Spleen (tissue), 11 donors: ENCODE measurements around the gene ZNF385D. TPM values are rescaled to one million over a fixed set of nuclear protein-coding genes. Genes with fewer than 3 reads are reported as not detected.

ENCODE experiments used
- DNase-seq: peaks from one replicate; pipeline ENCODE4 v3.0.0-alpha.2; 2020
- H3K27ac ChIP-seq, 8 donors: fragments of 200-600 bp; sonication (generic) in 7 of 8; 1 replicate in 4 of 8; 2 replicates in 4 of 8; pipeline versions ENCODE4 v1.5.0 to v1.8.0; 2016 to 2021; ENCODE audit warnings: inconsistent platforms in 4 of 8, mild to moderate bottlenecking in 4 of 8, moderate library complexity in 1 of 8
- H3K27me3 ChIP-seq, 7 donors: fragments of 200-600 bp; sonication (generic) in 6 of 7; replicated peaks in 1 of 7; 1 replicate in 4 of 7; 2 replicates in 3 of 7; pipeline versions ENCODE4 v1.5.0 to v1.8.0; 2016 to 2021; ENCODE audit warnings: inconsistent platforms in 3 of 7, mild to moderate bottlenecking in 1 of 7
- H3K36me3 ChIP-seq, 6 donors: fragments of 200-600 bp; sonication (generic) in 5 of 6; 1 replicate in 4 of 6; 2 replicates in 2 of 6; pipeline versions ENCODE4 v1.5.0 to v1.8.0; 2016 to 2021; ENCODE audit warnings: inconsistent platforms in 2 of 6
- H3K4me1 ChIP-seq, 6 donors: fragments of 200-600 bp; sonication (generic) in 5 of 6; 1 replicate in 3 of 6; 2 replicates in 3 of 6; pipeline versions ENCODE4 v1.5.0 to v1.8.0; 2016 to 2021; ENCODE audit warnings: inconsistent platforms in 3 of 6
- H3K4me3 ChIP-seq, 8 donors: fragments of 200-600 bp; sonication (generic) in 7 of 8; 1 replicate in 4 of 8; 2 replicates in 4 of 8; pipeline versions ENCODE4 v1.5.0 to v1.8.0; 2016 to 2021; ENCODE audit warnings: inconsistent platforms in 4 of 8, mild to moderate bottlenecking in 4 of 8, moderate library complexity in 2 of 8
- H3K9me3 ChIP-seq, 8 donors: fragments of 200-600 bp; sonication (generic) in 7 of 8; 1 replicate in 4 of 8; 2 replicates in 4 of 8; pipeline versions ENCODE4 v1.5.0 to v1.8.0; 2016 to 2021; ENCODE audit warnings: inconsistent platforms in 4 of 8
- POLR2A ChIP-seq, 3 donors: fragments of 450-650 bp; IDR thresholded peaks; one replicate each; pipeline ENCODE4 v1.5.1; 2017; ENCODE audit warnings: antibody characterized with exemption in 3 of 3, mild to moderate bottlenecking in 1 of 3
- POLR2AphosphoS5 ChIP-seq, 3 donors: sonication (generic); formaldehyde crosslinking; IDR thresholded peaks; one replicate each; pipeline ENCODE4 v1.5.1; 2017; ENCODE audit warnings: antibody characterized with exemption in 3 of 3
- WGBS, 5 donors: extraction: QIAGEN DNeasy Blood & Tissue Kit in 3 of 5; methylation state at CpG; one replicate each; pipeline versions ENCODE4 v1.1.5 to v1.1.7; 2013 to 2018; 5-methylcytosine and 5-hydroxymethylcytosine counted together
- intact Hi-C: fragments of 100-400 bp; cut with DNase I; formaldehyde crosslinking; loops from one replicate; pipeline ENCODE4 v1.15.0; 2023; ENCODE audit warnings: low total_unique reads
- polyA plus RNA-seq, 3 donors: library from polyadenylated mRNA; stranded (reverse); fragments of 200-250 nt; gene quantifications; one replicate each; pipeline ENCODE4 v1.2.1, GENCODE V29; 2013
- total RNA-seq, 7 donors: library from RNA; depleted of rRNA in 3 of 7; stranded (reverse); fragments of >200 nt in 3 of 7; fragmentation: NEBNext Ultra II Directional in 4 of 7; extraction: Animal tissue kit (Norgen Biotek cat#: 25700) in 4 of 7; gene quantifications; one replicate each; pipeline versions ENCODE4 v1.1.0 to v1.2.1, GENCODE V29; 2016 to 2021
- TF ChIP-seq, protein P1 (sequence below), 11 experiments: fragments of 200-600 bp in 7 of 11; fragments of 450-650 bp in 4 of 11; sonication (generic) in 4 of 11; IDR thresholded peaks in 8 of 11; conservative IDR thresholded peaks in 3 of 11; 1 replicate in 7 of 11; 2 replicates in 4 of 11; pipeline versions ENCODE4 v1.4.0 to v1.8.0; 2016 to 2021; ENCODE audit warnings: antibody characterized with exemption in 11 of 11, inconsistent platforms in 4 of 11, mild to moderate bottlenecking in 1 of 11
- donor health status: healthy with polysubstance abuse.
- donor health status: DM: no; HTN: no; CAD: no; lungs with moderate emphysema.
- donor health status: DM: no; HTN: no; CAD: no.
- donor health status: Bipolar disorder and iron deficiency.
- donor health status: healthy.
- donor health status: DM: no; HTN: no; CAD: no.
- donor health status: DM: yes; HTN: yes; CAD: no.

The ZNF385D gene
- total and polyA plus RNA-seq, 10 donors, result 0.05 to 3.2 (median 0.70) TPM

DNA sequence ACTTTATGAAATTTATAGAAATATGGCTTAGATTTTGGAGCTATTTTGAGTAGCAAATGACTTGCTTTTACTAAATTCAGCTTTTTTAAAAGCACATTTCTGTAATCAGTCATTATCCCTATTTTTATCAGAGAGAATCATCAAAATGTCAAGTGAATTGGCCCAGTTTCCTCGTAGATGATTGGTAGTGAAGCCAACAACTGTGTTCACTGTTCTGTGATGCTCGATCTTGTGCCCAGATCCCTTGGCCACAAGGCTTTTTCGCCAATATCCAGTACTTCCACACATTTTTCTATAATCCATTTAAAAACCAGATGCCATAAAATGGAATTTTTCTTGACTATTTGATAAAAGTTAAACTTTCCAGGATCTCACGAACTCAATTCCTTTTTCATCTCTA lies 336.5 kb downstream of the ZNF385D start:
- no peak overlapping the region for H3K4me3 ChIP-seq
- intact Hi-C loops, result no loop called here

DNA sequence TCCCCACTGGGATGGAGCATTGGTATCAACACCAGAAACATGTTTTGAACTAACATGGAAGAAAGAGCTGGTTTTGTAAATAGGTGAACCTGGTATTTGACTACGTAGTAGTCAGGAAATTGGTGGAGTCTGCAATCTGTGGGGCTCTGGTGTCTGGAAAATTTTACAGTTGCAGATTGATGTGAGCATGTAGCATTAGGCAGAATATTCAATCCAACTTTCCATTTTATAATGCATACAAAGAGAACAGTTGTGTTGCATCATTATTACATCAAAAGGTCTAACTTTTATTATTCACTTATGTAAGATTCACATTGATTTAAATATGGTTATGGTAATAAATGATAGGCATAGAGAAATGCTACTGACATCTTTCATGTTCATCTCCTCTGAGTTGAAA lies 340.0 kb downstream of the ZNF385D start:
- no peak for DNase-seq
- Histone ChIP-seq H3K9me3 (peaks cover 0 to 4% (median 2%) of the 10 kb centered on the region in 8 donors), H3K27ac (no peak overlapping the region), H3K4me1 (no peaks in the 10 kb centered on the region), H3K27me3 (no peaks in the 10 kb centered on the region), H3K4me3 (no peak overlapping the region), H3K36me3 (no peaks in the 10 kb centered on the region)
- TF ChIP-seq POLR2A (IDR thresholded peaks at IDR 0.05) (no peak), POLR2AphosphoS5 (IDR thresholded peaks at IDR 0.05) (no peak)
- TF ChIP-seq, protein P1, sequence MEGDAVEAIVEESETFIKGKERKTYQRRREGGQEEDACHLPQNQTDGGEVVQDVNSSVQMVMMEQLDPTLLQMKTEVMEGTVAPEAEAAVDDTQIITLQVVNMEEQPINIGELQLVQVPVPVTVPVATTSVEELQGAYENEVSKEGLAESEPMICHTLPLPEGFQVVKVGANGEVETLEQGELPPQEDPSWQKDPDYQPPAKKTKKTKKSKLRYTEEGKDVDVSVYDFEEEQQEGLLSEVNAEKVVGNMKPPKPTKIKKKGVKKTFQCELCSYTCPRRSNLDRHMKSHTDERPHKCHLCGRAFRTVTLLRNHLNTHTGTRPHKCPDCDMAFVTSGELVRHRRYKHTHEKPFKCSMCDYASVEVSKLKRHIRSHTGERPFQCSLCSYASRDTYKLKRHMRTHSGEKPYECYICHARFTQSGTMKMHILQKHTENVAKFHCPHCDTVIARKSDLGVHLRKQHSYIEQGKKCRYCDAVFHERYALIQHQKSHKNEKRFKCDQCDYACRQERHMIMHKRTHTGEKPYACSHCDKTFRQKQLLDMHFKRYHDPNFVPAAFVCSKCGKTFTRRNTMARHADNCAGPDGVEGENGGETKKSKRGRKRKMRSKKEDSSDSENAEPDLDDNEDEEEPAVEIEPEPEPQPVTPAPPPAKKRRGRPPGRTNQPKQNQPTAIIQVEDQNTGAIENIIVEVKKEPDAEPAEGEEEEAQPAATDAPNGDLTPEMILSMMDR (IDR thresholded peaks at IDR 0.05 in 8 of 11, conservative IDR thresholded peaks at IDR 0.05 in 3 of 11), result no peak
- 76 to 88% (median 84%) methylated on average over 1 of the region's 1 CpG for WGBS, 5 donors
- intact Hi-C loops, result no loop called here

More for the DNA sequence above, 336.5 kb downstream of the ZNF385D start:
- H3K27ac ChIP-seq, result no peak overlapping the region
- DNase-seq, result no peak
- no peaks in the 10 kb centered on the region for H3K4me1 ChIP-seq
- H3K9me3 ChIP-seq, result peaks cover 0 to 5% (median 0%) of the 10 kb centered on the region in 8 donors
- TF ChIP-seq POLR2A (IDR thresholded peaks at IDR 0.05), result no peak
- TF ChIP-seq, protein P1 (IDR thresholded peaks at IDR 0.05 in 8 of 11, conservative IDR thresholded peaks at IDR 0.05 in 3 of 11), result no peak
- TF ChIP-seq POLR2AphosphoS5 (IDR thresholded peaks at IDR 0.05), result no peak
- H3K36me3 ChIP-seq, result no peaks in the 10 kb centered on the region
- no peaks in the 10 kb centered on the region for H3K27me3 ChIP-seq
- WGBS, 5 donors, result 65 to 80% (median 66%) methylated on average over 4 of the region's 4 CpGs

DNA sequence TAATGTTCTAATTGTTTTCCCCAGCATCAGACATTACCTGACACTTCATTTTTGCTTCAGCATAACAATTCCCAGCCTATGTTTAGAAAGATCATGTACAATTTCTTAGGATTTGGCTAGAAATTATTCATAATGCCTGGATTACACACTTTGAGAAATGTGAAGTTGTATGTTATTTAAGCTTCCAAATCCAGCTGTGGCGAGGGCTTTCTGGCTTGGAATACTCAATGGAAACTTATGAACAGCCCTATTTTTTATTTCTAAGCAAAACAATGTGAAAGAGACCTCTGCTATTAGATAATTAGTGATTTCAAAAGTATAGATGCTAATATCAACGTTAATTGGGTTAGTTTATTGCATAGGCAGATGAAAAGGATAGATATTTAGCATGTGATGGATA lies 341.6 kb downstream of the ZNF385D start:
- H3K4me3 ChIP-seq, result no peak overlapping the region
- peaks cover 0 to 20% (median 16%) of the 10 kb centered on the region in 8 donors for H3K9me3 ChIP-seq
- H3K4me1 ChIP-seq, result no peaks in the 10 kb centered on the region
- no peaks in the 10 kb centered on the region for H3K27me3 ChIP-seq
- 57 to 74% (median 68%) methylated on average over 2 of the region's 2 CpGs for WGBS, 5 donors
- no peak for DNase-seq
- H3K36me3 ChIP-seq, result no peaks in the 10 kb centered on the region
- no peak overlapping the region for H3K27ac ChIP-seq
- TF ChIP-seq POLR2AphosphoS5 (IDR thresholded peaks at IDR 0.05), result no peak
- TF ChIP-seq, protein P1 (IDR thresholded peaks at IDR 0.05 in 8 of 11, conservative IDR thresholded peaks at IDR 0.05 in 3 of 11), result no peak
- no peak for TF ChIP-seq POLR2A (IDR thresholded peaks at IDR 0.05)
- intact Hi-C loops, result no loop called here

DNA sequence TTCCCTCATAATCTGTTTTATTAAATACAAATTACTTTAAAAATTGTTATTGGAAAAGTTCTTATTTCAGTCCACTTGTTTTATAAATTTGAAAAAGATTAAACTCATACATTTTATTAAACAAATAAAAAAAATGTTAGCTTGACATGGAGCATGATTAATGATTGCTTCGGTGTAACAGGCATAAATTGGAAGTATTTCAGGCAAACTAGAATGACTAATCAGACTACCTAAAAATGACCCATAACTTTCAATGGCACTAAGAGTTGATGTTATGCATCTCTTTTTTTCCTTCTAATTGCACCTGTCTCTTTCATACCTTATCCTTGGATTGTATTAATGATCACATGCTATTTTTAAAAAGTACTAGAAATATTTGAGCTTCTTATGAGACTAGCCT lies 343.3 kb downstream of the ZNF385D start:
- no peaks in the 10 kb centered on the region for H3K4me1 ChIP-seq
- no peak overlapping the region for H3K27ac ChIP-seq
- no peak overlapping the region for H3K4me3 ChIP-seq
- intact Hi-C loops, result no loop called here
- peaks cover 0 to 32% (median 25%) of the 10 kb centered on the region in 8 donors for H3K9me3 ChIP-seq
- H3K27me3 ChIP-seq, result no peaks in the 10 kb centered on the region
- TF ChIP-seq POLR2A (IDR thresholded peaks at IDR 0.05) (no peak), POLR2AphosphoS5 (IDR thresholded peaks at IDR 0.05) (no peak)
- TF ChIP-seq, protein P1 (IDR thresholded peaks at IDR 0.05 in 8 of 11, conservative IDR thresholded peaks at IDR 0.05 in 3 of 11), result no peak
- 0 to 83% (median 32%) methylated on average over 1 of the region's 1 CpG for WGBS, 5 donors
- H3K36me3 ChIP-seq, result no peaks in the 10 kb centered on the region
- no peak for DNase-seq
